Left lobe of liver (tissue), 2 donors: ENCODE results near the gene TBC1D22A. TPM values are rescaled to one million over a fixed set of nuclear protein-coding genes. Genes with fewer than 3 reads are reported as not detected.

Experiments
- ATAC-seq: fragments of 200-7000 bp; cut with Tn5 transposase; one replicate; pipeline ENCODE4 v1.9.1; 2020; ENCODE audit warnings: mild to moderate bottlenecking, moderate library complexity
- DNase-seq: peaks from one replicate; pipeline ENCODE4 v3.0.0-alpha.2; 2020; ENCODE audit warnings: low spot score
- total RNA-seq: library from RNA; stranded (reverse); gene quantifications from one replicate; pipeline ENCODE4 v1.2.1, GENCODE V29; 2021
- donor health status: DM: no; HTN: no; CAD: no; lungs with moderate emphysema.
- donor health status: DM: no; HTN: yes; CAD: no.

Gene TBC1D22A
- total RNA-seq, 1 donor from 2014 or later = 12.4 TPM

GRCh38 chr22:47123006-47123826, 360.8 kb downstream of the TBC1D22A start:
- DNase-seq (no peak), ATAC-seq (no peak)

- DNase-seq (no peak), ATAC-seq (no peak)
These were observed 361.5 kb downstream of the TBC1D22A start for GRCh38 chr22:47123827-47124442.

- ATAC-seq (no peak), DNase-seq (no peak)
These were observed 362.0 kb downstream of the TBC1D22A start for GRCh38 chr22:47124451-47124881.

- ATAC-seq = no peak
- no peak for DNase-seq
These were observed 362.5 kb downstream of the TBC1D22A start for GRCh38 chr22:47124961-47125360.

- no peak for ATAC-seq
- no peak for DNase-seq
These were observed 363.2 kb downstream of the TBC1D22A start for GRCh38 chr22:47125603-47126002.

GRCh38 chr22:47126344-47126811, 363.9 kb downstream of the TBC1D22A start:
- DNase-seq = no peak
- no peak for ATAC-seq

GRCh38 chr22:47127441-47127871, 365.0 kb downstream of the TBC1D22A start:
- ATAC-seq (no peak), DNase-seq (no peak)

GRCh38 chr22:47128216-47128615, 365.8 kb downstream of the TBC1D22A start:
- DNase-seq (no peak), ATAC-seq (no peak)

- ATAC-seq (no peak), DNase-seq (no peak)
These were observed 366.3 kb downstream of the TBC1D22A start for GRCh38 chr22:47128622-47129215.

GRCh38 chr22:47129902-47130635, 367.6 kb downstream of the TBC1D22A start:
- ATAC-seq = no peak
- DNase-seq = no peak

- no peak for DNase-seq
- no peak for ATAC-seq
These were observed 368.6 kb downstream of the TBC1D22A start for GRCh38 chr22:47130883-47131631.

GRCh38 chr22:47131632-47132427, 369.4 kb downstream of the TBC1D22A start:
- ATAC-seq (no peak), DNase-seq (no peak)

- no peak for DNase-seq
- ATAC-seq = no peak
These were observed 370.0 kb downstream of the TBC1D22A start for GRCh38 chr22:47132428-47132825.

- ATAC-seq (no peak), DNase-seq (no peak)
These were observed 370.9 kb downstream of the TBC1D22A start for GRCh38 chr22:47133061-47133969.

- DNase-seq (no peak), ATAC-seq (no peak)
These were observed 371.8 kb downstream of the TBC1D22A start for GRCh38 chr22:47134222-47134621.

- DNase-seq = no peak
These were observed 372.9 kb downstream of the TBC1D22A start for GRCh38 chr22:47135338-47135737.

GRCh38 chr22:47136050-47136449, 373.6 kb downstream of the TBC1D22A start:
- DNase-seq (no peak), ATAC-seq (no peak)

More at GRCh38 chr22:47135338-47135737, 372.9 kb downstream of the TBC1D22A start:
- ATAC-seq = no peak

GRCh38 chr22:47136671-47137070, 374.2 kb downstream of the TBC1D22A start:
- no peak for DNase-seq

More at GRCh38 chr22:47136671-47137070, 374.2 kb downstream of the TBC1D22A start:
- no peak for ATAC-seq
